Neural cell (in vitro differentiated cells): ENCODE measurements around the gene L3MBTL4.

Source experiments
- CTCF ChIP-seq: fragments of 450-650 bp; IDR thresholded peaks from 2 replicates; pipeline ENCODE4 v1.5.1; 2014; ENCODE audit warnings: antibody characterized with exemption, mild to moderate bottlenecking, moderate library complexity; ENCODE audit not compliant: poor library complexity, severe bottlenecking
- EZH2 ChIP-seq: fragments of 200-600, 300-800 bp; shearing (Covaris generic), sonication (generic); IDR thresholded peaks from 2 replicates; pipeline ENCODE4 v1.6.1; 2014; ENCODE audit warnings: antibody characterized with exemption, low read length, borderline replicate concordance, mild to moderate bottlenecking; ENCODE audit not compliant: insufficient read depth, poor library complexity, severe bottlenecking
- POLR2AphosphoS5 ChIP-seq: IDR thresholded peaks from 2 replicates; pipeline ENCODE4 v1.6.1; 2012
- SMC3 ChIP-seq: fragments of 450-650 bp; conservative IDR thresholded peaks from 2 replicates; pipeline ENCODE4 v1.6.1; 2014; ENCODE audit warnings: antibody characterized with exemption, mild to moderate bottlenecking, moderate library complexity; ENCODE audit not compliant: poor library complexity
- TAF1 ChIP-seq: IDR thresholded peaks from 2 replicates; pipeline ENCODE4 v1.6.1; 2012; ENCODE audit warnings: low read depth

GRCh38 chr18:5914951-5915350, 499.8 kb downstream of the L3MBTL4 start:
- TF ChIP-seq POLR2AphosphoS5 (no peak), CTCF (no peak), TAF1 (no peak), EZH2 (no peak), SMC3 (no peak)
